HT-29 (cell line): Measurements from ENCODE around the gene CLEC4G. TPM values are rescaled to one million over a fixed set of nuclear protein-coding genes. Genes with fewer than 3 reads are reported as not detected.
"Not testable (repeated sequence)": the region's sequence is repeated elsewhere in the genome, so short reads cannot be mapped to it uniquely, and the experiment has no call there.

Source experiments
- DNase-seq: peaks from one replicate; pipeline ENCODE4 v3.0.0-alpha.2; 2015; ENCODE audit warnings: low spot score
- total RNA-seq: library from RNA; depleted of rRNA; stranded (reverse); fragments of >200 nt; shearing (Covaris generic); gene quantifications from 2 replicates; pipeline ENCODE4 v1.2.3, GENCODE V29; 2014; rRNA removed

Gene CLEC4G, protein sequence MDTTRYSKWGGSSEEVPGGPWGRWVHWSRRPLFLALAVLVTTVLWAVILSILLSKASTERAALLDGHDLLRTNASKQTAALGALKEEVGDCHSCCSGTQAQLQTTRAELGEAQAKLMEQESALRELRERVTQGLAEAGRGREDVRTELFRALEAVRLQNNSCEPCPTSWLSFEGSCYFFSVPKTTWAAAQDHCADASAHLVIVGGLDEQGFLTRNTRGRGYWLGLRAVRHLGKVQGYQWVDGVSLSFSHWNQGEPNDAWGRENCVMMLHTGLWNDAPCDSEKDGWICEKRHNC
- not detected in 2 replicates for total RNA-seq

DNA sequence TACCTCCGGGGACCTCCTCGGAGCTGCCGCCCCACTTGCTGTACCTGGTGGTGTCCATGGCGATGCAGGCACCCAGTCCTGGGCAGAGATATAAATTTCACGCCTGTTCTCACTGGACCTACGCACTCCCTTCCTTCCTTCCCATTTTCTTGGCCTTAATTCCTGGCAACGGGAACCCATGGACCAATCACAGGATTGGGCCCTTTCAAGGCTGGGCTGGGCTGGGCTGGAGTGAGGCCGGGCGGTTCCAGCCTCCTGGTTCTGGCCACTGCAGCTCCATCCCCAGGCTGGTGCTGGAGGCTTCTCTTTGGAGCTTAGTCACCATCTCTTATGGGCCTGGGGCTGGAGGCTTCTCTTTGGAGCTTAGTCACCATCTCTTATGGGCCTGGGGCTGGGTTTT, at the start of gene CLEC4G:
CLEC4G (minus strand) TSS at position 66 of the 400 bp plus-strand sequence; CDS start at position 58, 8 bp downstream.
- DNase-seq = no peak

DNA sequence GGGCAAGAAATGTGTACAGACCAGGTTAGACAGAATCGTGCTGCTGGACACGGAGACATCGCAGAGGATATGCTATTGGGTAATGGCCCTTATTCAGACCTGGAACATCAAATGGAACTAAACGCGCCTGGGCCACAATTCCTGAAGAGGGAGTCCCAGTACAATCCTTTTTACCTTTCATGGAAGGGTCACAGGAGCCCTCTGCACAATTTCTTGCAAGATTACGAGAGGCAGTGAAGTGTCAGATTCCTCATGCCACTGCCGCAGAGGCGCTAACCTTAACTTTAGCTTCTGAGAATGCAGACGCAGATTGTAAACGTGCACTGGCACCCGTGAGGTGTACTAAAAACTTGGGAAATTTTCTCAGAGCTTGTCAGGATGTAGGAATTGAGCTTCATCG, 49.2 kb upstream of the CLEC4G start:
- DNase-seq = no peak

DNA sequence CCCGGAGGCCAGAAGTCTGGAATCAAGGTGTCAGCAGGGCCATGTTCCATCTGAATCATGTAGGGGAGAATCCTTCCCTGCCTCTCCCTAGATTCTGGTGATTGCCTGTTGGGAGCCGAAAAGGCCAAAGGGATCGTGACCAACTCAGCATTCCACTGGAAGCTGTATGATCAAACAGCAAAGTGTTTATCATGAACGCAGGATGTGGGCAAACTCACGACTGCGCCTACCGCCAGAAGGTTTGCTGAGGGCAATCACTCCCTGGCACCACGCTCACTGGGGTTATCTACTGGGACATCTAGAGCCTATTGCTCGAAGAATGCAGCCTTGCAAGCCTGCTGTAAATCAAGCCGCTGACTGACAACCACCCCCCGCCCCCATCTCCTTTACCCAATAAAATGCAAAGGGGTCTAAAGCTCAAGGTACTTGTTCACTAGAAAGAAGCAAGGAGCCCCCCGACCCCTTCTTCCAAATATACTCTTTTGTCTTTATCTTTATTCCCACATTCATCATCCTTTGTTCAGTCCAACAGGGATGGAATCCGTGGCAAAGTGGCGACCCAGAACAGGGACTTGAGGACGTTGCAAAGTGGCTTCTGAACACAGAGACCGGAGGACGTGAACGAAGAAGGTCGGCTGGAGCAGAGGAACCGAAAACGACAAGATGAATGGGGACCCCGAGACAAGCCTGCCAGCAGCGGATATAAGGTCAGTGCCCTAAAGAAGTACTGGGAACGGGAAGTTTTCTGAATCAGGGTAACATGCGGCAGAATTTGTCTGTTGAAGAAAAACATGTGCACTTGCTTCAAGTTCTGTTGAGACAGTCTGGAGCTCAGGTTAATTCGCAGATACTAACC, 47.9 kb upstream of the CLEC4G start:
- no peak for DNase-seq

DNA sequence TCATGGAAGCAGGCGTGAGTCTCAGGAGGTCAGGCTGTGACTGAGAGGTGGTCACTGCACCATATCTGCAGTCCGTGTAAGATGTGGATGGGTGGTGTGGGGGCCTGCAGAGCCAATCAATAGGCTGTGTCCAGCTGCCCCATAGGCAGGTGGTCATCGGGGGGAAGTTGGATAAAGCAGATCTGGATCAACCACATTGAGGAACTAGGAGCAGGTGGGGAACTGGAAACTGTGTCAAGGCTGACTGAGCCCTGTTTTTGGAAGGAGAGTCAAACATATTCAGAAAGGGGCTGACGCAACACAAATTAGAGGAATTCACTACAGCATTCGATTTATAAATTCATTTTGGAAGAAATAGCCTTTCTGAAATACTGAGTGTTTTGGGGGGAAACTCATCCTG, 46.2 kb upstream of the CLEC4G start:
- DNase-seq = no peak

DNA sequence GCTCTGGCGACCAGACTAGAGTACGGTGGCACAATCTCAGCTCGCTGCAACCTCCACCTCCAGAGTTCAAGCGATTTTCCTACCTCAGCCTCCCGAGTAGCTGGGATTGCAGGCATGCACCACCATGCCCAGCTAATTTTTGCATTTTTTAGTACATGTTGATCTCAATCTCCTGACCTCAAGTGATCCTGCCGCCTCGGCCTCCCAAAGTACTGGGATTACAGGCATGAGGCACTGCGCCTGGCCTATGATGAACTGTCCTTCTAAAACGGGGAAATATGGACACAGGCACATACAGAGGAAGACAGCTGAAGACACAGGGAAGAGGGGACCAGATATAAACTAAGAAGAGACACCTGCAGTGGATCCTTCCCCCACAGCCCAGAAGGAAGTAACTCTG, 43.9 kb upstream of the CLEC4G start:
- DNase-seq = no peak

DNA sequence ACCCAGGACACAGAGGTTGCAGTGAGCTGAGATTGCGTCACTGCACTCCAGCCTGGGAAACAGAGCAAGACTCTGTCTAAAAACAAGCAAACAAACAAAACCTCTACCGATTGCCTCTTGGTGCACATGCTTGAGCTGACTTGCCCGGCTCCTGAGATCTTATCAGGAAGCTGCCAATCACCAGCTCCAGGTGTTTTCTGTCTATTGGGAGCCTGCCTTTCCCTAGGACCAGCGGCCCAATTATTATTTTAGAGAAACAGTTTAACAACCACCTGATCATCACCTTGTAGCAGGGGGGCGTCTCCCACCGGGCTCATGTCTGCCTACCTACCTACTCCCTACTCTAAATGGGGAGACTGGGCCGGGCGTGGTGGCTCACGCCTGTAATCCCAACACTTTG, 41.9 kb upstream of the CLEC4G start:
- DNase-seq = no peak

DNA sequence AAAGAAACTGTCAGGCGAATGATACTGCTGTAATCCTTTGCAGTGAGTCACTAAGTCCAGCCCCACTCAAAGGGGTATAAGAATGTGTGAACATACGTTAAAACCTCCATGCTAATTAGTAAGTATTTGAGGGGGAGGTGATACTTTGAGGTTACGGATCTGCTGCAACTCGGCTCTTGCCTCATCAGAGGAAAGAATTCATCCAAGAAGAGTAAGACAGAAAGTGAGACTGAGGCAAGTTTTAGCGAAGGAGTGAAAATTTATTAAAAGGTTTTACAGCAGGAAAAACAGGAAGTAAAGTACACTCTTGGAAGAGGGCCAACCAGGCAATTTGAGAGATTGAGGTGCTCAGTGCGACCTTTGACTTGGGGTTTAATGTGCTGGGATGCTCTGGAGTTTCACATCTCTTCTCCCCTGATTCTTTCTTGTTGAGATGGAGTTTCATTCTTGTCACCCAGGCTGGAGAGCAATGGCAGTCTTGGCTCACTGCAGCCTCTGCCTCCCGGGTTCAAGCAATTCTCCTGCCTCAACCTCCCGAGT, 40.9 kb upstream of the CLEC4G start:
- DNase-seq = peak; percentile 21

DNA sequence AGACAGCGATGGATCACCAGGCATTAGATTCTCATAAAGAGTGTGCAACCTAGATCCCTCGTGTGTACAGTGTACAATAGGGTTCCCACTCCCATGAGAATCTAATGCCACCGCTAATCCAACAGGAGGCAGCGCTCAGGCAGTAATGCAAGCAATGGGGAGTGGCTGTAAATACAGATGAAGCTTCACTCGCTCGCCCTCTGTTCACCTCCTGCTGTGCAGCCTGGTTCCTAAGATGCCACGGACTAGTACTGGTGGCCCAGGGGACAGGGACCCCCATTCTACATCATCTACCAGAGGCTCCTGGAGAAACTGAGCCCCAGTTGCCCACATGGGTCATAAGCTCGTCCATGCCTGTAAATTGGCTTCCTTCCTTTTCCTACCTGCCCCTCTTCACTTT, 39.2 kb upstream of the CLEC4G start:
- no peak for DNase-seq

DNA sequence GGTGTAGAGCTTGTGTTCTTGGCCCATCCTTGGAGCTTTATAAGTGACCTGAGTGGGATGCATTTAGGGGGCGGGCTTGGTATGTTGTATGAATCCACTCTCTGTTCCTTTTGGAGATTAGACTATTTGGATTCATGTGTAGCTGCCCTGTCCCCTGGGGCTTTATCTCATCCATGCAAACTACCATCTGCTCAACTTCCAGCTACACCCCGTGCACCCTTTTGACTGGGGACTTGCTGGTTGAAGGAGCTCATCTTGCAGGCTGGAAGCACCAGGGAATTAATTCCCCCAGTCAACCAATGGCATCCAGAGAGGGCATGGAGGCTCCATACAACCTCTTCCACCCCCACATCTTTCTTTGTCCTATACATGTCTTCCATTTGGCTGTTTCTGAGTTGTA, 37.3 kb upstream of the CLEC4G start:
- DNase-seq = no peak

DNA sequence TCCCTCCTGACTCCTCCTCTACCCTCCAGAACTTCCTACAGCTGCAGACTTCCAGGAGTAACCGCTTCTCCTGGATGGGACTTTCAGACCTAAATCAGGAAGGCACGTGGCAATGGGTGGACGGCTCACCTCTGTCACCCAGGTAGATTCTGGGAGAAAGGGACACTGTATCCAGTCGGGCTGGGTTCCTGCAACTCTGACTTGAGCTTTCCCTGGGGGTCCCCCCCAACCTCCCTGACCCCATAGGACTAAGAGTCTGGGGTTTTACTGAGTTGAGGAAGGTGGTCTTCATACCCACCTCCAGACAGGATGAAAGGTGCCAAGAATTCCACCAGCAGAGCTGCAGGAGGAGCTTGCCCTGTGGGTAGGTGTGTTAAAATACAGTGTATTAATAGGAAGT, 35.6 kb upstream of the CLEC4G start:
- DNase-seq = no peak

DNA sequence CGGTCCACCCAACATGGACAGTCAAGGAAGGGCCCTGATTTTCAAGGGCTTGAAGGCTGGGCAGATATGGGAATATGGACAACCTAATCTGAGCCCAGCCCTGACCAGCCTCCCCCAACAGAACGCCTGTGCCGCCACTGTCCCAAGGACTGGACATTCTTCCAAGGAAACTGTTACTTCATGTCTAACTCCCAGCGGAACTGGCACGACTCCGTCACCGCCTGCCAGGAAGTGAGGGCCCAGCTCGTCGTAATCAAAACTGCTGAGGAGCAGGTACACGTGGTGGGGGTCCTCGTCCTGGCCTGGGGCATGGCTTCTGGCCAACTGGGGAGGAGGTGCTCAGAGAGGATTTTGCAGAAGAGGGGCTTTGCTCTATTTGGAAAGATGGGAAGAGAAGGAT, 34.6 kb upstream of the CLEC4G start:
- DNase-seq = no peak

DNA sequence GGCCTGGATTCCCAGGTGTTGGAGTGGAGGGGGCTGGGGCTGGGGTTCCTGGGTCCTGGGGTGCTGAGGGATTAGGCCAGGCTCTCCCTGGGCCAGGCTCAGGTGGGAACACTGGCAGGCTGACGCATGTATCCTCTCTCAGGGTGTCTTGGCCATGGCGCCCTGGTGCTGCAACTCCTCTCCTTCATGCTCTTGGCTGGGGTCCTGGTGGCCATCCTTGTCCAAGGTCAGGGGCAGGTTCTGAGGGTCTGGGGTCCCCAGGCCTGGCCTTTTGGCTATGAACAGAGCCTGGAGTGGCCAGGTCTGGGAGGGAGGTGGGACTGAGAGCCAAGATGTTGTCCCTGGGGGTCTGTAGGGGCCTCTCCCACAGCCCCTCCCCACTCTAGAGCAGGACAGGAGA, 33.1 kb upstream of the CLEC4G start:
- DNase-seq = not testable (repeated sequence)

DNA sequence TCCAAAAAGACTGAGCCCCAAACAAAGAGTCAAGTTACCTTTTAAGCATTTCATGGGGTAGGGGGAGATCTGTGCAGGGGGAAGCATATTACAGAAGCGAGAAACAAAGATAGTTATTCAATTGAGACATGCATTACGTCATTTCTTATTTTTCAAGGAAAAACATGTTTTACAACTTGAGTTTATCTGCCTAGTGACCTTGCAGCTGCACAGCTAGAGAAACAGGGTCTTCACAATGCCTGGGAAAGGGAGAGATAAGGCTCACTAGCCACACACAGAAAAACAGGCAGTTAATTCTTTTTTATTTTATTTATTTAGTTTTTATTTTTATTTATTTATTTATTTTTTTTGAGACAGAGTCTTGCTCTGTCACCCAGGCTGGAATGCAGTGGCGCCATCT, 32.2 kb upstream of the CLEC4G start:
- DNase-seq = not testable (repeated sequence)

DNA sequence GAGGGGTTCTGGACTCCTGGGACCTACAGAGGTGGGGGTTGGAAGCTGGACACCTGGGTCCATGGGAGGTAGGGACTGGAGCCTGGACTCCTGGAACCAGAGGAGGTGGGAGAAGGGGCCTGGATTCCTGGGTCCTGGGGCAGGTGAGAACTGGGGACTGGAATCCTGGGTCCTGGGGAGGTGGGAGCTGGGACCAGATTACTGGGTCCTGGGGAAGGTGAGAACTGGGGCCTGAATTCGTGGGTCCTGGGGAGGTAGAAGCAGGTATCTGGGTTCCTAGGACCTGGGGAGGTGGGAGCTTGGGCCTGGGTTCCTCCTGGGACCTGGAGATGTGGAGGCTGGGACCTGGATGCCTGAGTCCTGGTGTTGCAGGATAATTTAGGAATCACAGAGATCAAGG, 31.8 kb upstream of the CLEC4G start:
- no peak for DNase-seq

DNA sequence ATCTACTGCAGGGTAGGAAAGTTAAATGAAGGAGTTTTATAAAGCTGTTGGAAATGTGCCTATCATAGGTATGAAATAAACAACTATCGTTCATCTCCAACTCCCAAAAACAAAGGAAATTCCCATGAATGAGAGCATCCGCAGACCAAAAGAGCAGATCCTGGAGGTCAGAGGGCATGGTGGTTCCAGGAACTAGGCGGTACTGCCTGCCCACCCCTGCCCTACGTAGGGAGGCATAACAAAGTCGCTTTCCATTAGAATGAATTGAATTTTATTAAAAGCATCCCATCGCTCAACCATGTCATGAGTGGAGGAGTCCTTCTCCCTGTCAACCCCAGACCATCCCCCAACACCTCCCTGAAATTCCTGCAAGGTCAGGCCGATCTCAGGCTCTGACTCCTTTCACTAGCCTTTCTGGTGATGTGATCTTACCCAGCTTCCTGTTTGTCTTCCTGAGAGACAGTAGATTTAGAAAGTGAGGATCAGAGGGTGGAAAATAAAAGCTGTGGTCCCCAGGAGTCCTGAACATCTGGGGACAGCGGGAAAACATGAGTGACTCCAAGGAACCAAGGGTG, 30.9 kb upstream of the CLEC4G start, which contains the start of gene CLEC4M:
CLEC4M (plus strand) TSS at position 525 of the 575 bp plus-strand sequence; CDS start at position 549, 24 bp downstream.
- no peak for DNase-seq

DNA sequence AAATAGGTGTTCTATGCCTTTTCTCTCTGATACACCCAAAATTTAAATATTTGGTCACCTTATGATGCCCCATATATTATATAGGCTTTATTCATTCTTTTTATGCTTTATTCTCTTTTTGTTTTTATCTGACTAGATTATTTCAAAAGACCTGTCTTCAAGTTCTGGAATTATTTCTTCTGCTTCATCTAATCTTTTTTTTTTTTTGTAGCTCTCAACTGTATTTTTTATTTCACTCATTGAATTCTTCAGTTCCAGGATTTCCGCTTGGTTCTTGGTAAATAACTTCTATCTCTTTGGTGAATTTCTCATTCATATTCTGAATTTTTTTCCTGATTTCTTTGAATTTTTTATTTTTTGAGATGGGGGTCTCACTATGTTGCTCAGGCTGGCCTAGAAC, 27.2 kb upstream of the CLEC4G start:
- no peak for DNase-seq

DNA sequence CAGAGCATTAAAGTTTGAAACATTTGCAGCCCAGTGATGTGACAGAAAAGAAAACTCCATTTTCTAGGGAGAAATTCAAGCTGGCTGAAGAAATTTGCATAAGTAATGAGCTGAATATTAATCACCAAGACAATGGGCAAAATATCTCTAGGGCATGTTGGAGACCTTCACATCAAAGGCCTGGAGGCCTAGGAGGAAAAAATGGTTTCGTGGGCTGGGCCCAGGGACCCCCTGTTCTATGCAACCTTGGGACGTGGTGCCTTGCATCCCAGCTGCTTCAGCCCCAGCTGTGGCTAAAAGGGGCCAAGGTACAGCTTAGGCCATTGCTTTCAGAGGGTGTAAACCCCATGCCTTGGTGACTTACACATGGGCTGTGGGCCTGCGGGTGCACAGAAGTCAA, 25.4 kb upstream of the CLEC4G start:
- DNase-seq = no peak

DNA sequence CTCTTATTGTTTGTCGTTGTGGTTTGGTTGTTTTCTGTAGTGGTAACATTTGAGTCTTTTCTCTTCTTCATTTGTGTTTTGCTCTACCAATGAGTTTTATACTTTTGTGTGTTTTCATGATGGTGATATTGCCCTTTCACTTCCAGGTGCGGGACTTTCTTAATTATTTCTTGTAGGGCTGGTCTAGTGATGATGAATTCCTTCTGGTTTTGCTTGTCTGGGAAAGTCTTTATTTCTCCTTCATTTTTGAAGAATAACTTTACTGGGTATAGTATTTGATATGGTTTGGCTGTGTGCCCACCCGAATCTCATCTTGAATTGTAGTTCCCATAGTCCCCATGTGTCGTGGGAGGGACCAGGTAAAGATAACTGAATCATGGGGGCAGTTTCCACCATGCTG, 24.3 kb upstream of the CLEC4G start:
- DNase-seq = no peak

DNA sequence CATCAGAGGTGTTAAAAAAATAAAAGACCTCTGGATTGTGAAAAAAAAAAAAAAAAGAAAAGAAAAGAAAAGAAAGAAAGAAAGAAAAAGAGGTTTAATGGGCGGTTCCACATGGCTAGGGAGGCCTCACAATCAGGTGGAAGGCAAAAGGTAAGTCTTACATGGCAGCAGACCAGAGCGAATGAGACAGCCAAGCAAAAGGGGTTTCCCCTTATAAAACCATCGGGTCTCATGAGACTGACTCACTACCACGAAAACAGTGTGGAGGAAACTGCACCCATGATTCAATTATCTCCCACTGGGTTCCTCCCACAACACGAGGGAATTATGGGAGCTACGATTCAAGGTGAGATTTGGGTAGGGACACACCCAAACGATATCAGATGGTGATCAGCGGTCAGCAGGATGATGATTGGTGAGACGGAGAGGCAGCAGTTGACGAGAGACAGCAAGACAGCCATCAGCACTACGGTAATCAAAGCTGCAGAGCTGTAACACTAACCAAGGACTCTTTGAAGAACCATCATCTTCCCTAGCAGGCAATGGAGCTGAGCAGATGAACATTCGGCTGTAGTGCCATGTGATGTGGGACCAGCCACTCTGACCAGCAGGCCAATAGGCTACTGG, 19.4 kb upstream of the CLEC4G start:
- DNase-seq = no peak

DNA sequence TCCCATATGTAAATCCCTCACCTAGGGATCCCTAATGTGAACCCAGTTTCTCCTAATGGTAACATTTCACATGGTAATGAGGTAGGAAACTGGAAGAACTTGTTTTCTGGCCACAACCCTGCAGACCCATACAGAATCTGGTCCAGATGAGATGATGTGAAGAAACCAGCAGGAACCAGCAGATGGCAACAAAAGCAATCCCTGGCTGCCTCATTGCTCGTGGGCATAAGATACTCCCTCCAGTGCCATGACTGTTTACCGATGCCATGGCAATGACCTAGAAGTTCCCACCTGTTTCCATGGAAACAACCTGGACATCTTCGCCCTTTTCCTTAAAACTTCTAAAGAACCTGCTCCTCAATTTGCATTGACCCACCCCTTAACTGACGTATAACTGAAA, 16.8 kb upstream of the CLEC4G start:
- DNase-seq = peak; percentile 45

DNA sequence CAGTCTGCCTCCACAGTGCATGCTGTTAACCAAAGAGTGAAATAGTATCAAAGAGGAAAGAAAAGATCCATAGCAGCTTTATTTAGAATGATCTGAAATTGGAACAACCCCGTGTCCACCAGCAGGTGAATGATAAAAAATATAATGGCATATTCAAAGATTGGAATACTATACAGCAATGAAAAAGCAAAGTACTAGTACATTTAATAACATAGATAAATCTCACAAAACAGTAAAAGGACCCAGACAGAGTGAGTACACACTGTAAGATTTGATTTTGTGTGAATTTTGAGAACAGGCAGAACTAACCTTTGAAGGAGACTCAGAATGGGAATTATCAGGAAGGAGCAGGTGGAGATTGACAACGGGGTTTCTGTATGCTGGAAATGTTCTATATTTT, 16.3 kb upstream of the CLEC4G start:
- DNase-seq = no peak
